ENCODE data around the gene KIF1A.
"Not testable (repeated sequence)": the region's sequence is repeated elsewhere in the genome, so short reads cannot be mapped to it uniquely, and the experiment has no call there.

The KIF1A gene

GRCh38 chr2:240785424-240786335 is 34.3 kb downstream of the KIF1A start:
- no peak overlapping the region for H3K4me3 Mint-ChIP-seq
- no peak for DNase-seq
- no peaks in the 10 kb centered on the region for H3K36me3 Mint-ChIP-seq
- no peaks in the 10 kb centered on the region for H3K27me3 Mint-ChIP-seq
- H3K9me3 Mint-ChIP-seq, result no peaks in the 10 kb centered on the region
- H3K4me1 Mint-ChIP-seq, result no peaks in the 10 kb centered on the region
- CTCF ChIA-PET, result no interaction called here
- H3K27ac Mint-ChIP-seq, result no peak overlapping the region

DNA sequence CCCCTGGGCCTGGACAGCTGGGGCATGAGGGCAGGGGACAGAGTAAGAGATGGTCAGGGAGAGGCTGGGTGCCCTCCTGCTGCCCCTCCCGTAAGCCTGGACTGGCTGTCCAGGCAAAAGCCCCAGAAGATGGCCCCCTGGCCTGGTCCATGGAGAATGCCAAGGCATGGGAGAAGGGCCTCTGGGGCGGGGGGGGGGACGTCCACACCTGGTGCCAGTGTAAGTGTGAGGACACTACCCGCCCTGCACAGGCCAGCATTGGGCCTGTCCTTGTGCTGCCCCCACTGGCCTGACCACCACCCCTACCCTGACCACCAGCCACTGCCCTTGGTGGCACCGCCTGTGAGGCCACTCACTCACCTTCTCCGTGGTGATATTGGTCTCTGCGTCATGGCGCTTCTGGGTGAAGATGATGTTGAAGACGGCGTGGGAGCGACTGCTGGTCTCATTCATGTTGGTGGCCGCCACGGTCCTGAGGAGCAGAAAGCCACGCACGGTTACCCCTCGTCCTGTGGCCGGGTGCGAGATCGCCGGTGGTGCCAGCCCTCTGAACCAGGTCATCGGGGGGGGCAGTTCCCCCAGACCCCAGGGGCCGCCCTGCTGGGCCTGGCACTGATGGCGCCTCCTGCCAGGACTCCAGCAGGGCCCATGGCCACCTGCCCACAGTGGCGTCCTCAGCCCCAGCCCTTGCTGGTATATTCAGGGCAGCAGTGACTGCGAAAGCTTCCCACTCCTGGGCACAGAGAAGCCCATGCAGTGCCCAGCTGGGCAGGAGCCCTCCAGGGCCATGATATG is 35.2 kb downstream of the KIF1A start:
- Mint-ChIP-seq H3K9me3 (no peaks in the 10 kb centered on the region), H3K4me3 (no peak overlapping the region), H3K4me1 (no peaks in the 10 kb centered on the region), H3K27ac (no peak overlapping the region), H3K36me3 (no peaks in the 10 kb centered on the region), H3K27me3 (no peaks in the 10 kb centered on the region)
- CTCF ChIA-PET, result no interaction called here
- no peak for DNase-seq

GRCh38 chr2:240783819-240784621 is 36.0 kb downstream of the KIF1A start:
- Mint-ChIP-seq H3K27ac (no peak overlapping the region), H3K27me3 (no peaks in the 10 kb centered on the region), H3K9me3 (no peaks in the 10 kb centered on the region), H3K4me3 (no peak overlapping the region), H3K36me3 (no peaks in the 10 kb centered on the region), H3K4me1 (no peaks in the 10 kb centered on the region)
- no peak for DNase-seq
- CTCF ChIA-PET, result no interaction called here

- Mint-ChIP-seq H3K36me3 (no peaks in the 10 kb centered on the region), H3K27me3 (no peaks in the 10 kb centered on the region), H3K4me3 (no peak overlapping the region), H3K27ac (no peak overlapping the region), H3K4me1 (no peaks in the 10 kb centered on the region), H3K9me3 (no peaks in the 10 kb centered on the region)
- CTCF ChIA-PET, result no interaction called here
- DNase-seq, result no peak
Observed at GRCh38 chr2:240782886-240783818, 36.9 kb downstream of the KIF1A start.

- no peaks in the 10 kb centered on the region for H3K4me1 Mint-ChIP-seq
- no peak overlapping the region for H3K4me3 Mint-ChIP-seq
- no peaks in the 10 kb centered on the region for H3K27me3 Mint-ChIP-seq
- H3K36me3 Mint-ChIP-seq, result no peaks in the 10 kb centered on the region
- no peak for DNase-seq
- no peak overlapping the region for H3K27ac Mint-ChIP-seq
- H3K9me3 Mint-ChIP-seq, result no peaks in the 10 kb centered on the region
- CTCF ChIA-PET, result no interaction called here
Observed at GRCh38 chr2:240782221-240782885, 37.7 kb downstream of the KIF1A start.

DNA sequence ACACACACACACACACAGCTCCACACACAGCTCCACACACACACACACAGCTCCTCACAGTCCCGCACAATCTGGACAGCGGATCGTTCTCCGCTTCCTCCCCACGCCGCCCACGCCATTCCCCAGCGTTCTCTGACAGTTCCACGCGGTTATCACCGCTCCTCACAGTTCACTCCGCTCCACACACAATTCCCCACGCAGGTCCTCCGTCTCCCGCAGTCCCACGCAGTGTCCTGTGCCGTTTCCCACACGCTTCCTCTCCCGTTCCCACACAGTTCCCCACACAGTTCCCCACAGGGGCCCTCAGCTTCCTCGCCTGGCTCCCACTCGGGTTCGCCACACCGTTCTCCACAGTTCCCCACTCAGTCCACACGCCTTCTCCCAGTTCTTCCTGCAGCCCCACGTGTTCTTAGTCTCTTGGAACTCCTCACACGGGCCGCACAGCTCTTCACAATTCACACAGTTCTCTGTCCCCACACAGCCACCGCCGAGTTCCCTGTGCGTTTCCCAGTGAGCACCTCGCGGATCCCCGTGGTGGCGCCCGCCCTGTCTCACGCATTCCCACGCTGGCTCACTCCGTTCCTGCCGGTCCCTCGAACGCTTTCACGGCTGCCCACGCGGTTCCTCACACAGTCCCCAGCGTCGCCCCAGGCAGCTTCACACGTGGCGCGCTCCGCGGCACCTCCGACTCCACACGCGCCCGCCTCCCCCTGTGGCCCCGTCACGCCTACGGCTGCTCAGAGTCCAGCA is 38.4 kb downstream of the KIF1A start:
- CTCF ChIA-PET, result no interaction called here
- no peak overlapping the region for H3K4me3 Mint-ChIP-seq
- H3K9me3 Mint-ChIP-seq, result no peaks in the 10 kb centered on the region
- no peaks in the 10 kb centered on the region for H3K27me3 Mint-ChIP-seq
- no peaks in the 10 kb centered on the region for H3K4me1 Mint-ChIP-seq
- H3K36me3 Mint-ChIP-seq, result no peaks in the 10 kb centered on the region
- H3K27ac Mint-ChIP-seq, result no peak overlapping the region
- no peak for DNase-seq

- no peak for DNase-seq
- no peaks in the 10 kb centered on the region for H3K27me3 Mint-ChIP-seq
- CTCF ChIA-PET, result interaction anchor here (0.7 kb wide), 1 partner anchor 266 kb away, joined by 3 read pairs; no protein-coding TSS in a partner anchor
Observed at GRCh38 chr2:240780023-240780700, 39.9 kb downstream of the KIF1A start.

DNA sequence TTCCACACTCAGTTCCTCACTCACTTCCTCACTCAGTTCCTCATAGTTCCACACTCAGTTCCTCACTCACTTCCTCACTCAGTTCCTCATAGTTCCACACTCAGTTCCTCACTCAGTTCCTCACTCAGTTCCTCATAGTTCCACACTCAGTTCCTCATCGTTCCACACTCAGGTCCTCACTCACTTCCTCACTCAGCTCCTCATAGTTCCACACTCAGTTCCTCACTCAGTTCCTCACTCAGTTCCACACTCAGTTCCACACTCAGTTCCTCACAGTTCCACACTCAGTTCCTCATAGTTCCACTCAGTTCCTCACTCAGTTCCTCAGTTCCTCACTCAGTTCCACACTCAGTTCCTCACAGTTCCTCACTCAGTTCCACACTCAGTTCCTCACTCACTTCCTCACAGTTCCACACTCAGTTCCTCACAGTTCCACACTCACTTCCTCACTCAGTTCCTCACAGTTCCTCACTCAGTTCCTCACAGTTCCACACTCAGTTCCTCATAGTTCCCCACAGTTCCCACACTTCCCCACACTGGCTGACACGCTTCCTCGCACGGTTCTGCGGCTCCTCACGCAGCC is 40.7 kb downstream of the KIF1A start:
- H3K4me3 Mint-ChIP-seq, H3K4me1 Mint-ChIP-seq, H3K27ac Mint-ChIP-seq, DNase-seq, H3K36me3 Mint-ChIP-seq, CTCF ChIA-PET, H3K9me3 Mint-ChIP-seq, H3K27me3 Mint-ChIP-seq: not testable (repeated sequence)

More at GRCh38 chr2:240780023-240780700, 39.9 kb downstream of the KIF1A start:
- no peaks in the 10 kb centered on the region for H3K4me1 Mint-ChIP-seq
- no peaks in the 10 kb centered on the region for H3K9me3 Mint-ChIP-seq
- no peak overlapping the region for H3K27ac Mint-ChIP-seq
- no peak overlapping the region for H3K4me3 Mint-ChIP-seq
- no peaks in the 10 kb centered on the region for H3K36me3 Mint-ChIP-seq

DNA sequence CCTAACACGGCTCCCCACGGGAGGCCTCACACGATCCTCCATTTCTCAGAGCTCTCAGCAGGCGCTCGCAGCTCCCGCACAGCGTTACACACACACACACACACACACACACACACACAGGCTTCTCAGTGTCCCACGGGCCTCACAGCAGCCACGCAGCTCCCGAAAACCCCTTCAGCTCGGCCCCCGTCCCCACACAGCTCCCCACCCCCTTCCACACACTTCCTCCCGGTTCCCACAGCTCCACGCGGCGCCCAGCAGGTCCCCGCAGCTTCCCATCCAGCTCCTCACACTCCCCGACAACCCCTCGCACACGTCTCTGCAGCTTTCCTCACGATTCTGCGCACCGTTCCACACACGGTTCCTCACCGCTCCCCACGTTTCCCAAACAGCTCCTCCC is 41.6 kb downstream of the KIF1A start:
- Mint-ChIP-seq H3K4me3 (no peak overlapping the region), H3K27ac (no peak overlapping the region), H3K9me3 (no peaks in the 10 kb centered on the region), H3K36me3 (no peaks in the 10 kb centered on the region), H3K4me1 (no peaks in the 10 kb centered on the region), H3K27me3 (no peaks in the 10 kb centered on the region)
- CTCF ChIA-PET, result no interaction called here
- DNase-seq, result no peak

DNA sequence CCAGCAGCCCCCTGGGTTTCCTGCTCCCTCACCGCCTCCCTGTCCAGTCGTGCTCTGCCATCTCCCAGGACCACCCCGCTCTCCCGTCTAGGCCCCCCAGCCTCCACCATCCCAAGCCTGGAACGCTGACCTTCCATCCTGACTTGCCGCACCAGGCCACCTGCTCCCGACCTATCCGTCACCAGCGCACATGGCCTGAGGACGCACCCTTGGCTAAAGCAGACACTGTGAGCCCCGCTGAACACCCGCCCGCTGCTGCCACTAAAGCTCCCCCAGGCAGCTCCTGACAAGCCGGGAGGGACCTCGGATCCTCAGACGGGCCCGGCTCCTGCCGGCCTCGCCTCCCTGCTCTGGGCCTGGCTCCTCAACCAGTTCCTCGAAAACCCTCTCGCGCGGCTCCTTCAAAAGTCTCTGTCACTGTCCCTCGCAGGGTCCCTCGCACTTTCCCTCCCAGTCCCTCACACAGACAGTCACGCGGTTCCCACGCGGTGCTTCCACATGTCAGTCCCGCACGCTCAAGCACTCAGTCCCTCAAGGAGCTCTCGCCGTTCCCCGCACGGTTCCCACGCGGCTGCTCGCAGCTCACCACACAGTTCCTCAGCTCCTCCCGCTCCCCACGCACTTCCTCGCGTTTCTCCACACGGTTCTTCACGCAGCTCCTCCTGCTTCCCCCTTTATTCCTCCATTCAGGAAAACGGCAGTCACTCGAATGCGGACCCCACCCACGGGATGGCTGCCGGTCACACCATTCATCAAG is 42.4 kb downstream of the KIF1A start:
- DNase-seq, result no peak
- Mint-ChIP-seq H3K9me3 (no peaks in the 10 kb centered on the region), H3K4me1 (no peaks in the 10 kb centered on the region), H3K36me3 (no peaks in the 10 kb centered on the region), H3K27ac (no peak overlapping the region), H3K27me3 (no peaks in the 10 kb centered on the region), H3K4me3 (no peak overlapping the region)
- CTCF ChIA-PET, result no interaction called here

DNA sequence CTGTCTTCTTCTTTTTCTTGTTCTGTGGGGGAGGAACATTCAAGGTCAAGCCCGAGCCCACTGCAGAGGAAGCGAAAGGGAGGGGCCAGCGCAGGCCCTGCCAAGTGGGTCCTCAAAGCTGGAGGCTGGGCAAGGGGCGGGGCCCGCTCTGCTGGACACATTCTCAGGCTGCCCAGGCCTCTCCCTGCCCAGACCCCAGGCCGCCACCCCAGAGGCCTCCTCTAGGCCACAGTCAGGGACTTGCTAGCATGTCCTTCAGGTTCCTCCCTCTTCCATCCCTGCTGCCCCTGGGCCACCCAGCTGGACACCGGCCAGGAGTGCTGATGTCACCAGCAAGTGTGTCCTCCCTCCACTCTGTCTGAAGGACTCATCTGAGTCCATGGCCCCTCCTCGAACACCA is 44.1 kb downstream of the KIF1A start:
- H3K4me3 Mint-ChIP-seq, result no peak overlapping the region
- no peak for DNase-seq
- H3K9me3 Mint-ChIP-seq, result no peaks in the 10 kb centered on the region
- H3K27me3 Mint-ChIP-seq, result no peaks in the 10 kb centered on the region
- no peak overlapping the region for H3K27ac Mint-ChIP-seq
- H3K4me1 Mint-ChIP-seq, result no peaks in the 10 kb centered on the region
- CTCF ChIA-PET, result no interaction called here
- H3K36me3 Mint-ChIP-seq, result no peaks in the 10 kb centered on the region

Data from activated naive CD4-positive, alpha-beta T cell treated with anti-CD3 and anti-CD28 coated beads, Interleukin-2, amount 10 ng/mL, durations not matched to agents 7 days and 5 days (primary cell).